IPS-20b (cell line): ENCODE measurements around the gene GRM1.

ENCODE experiments used
- H3K27ac ChIP-seq: one replicate; pipeline ENCODE4 v1.5.1; 2013; ENCODE audit warnings: low read length
- H3K27me3 ChIP-seq: 2 replicates; pipeline ENCODE4 v1.6.1; 2013; ENCODE audit warnings: mild to moderate bottlenecking, low read length, inconsistent platforms; ENCODE audit not compliant: insufficient read depth
- H3K36me3 ChIP-seq: 2 replicates; pipeline ENCODE4 v1.6.1; 2013; ENCODE audit warnings: low read depth, mild to moderate bottlenecking, inconsistent platforms, low read length, moderate library complexity; ENCODE audit not compliant: insufficient read depth
- H3K4me1 ChIP-seq: 2 replicates; pipeline ENCODE4 v1.6.1; 2013; ENCODE audit warnings: mild to moderate bottlenecking, control low read depth, inconsistent platforms, low read length, moderate library complexity; ENCODE audit not compliant: insufficient read depth
- H3K4me3 ChIP-seq: 2 replicates; pipeline ENCODE4 v1.5.1; 2013; ENCODE audit warnings: mild to moderate bottlenecking, low read length, inconsistent platforms
- H3K9ac ChIP-seq: 2 replicates; pipeline ENCODE4 v1.6.1; 2013; ENCODE audit warnings: low read depth, mild to moderate bottlenecking, inconsistent platforms, low read length, moderate library complexity
- H3K9me3 ChIP-seq: 2 replicates; pipeline ENCODE4 v1.6.1; 2013; ENCODE audit warnings: mild to moderate bottlenecking, low read depth, low read length, inconsistent platforms; ENCODE audit not compliant: insufficient read depth

Gene GRM1

GRCh38 chr6:146281651-146282362 lies 252.9 kb downstream of the GRM1 start:
- H3K27me3 ChIP-seq: no peaks in the 10 kb centered on the region
- H3K27ac ChIP-seq: no peak overlapping the region
- H3K9ac ChIP-seq: no peak overlapping the region
- no peak overlapping the region for H3K4me3 ChIP-seq
- H3K36me3 ChIP-seq: no peaks in the 10 kb centered on the region
- H3K4me1 ChIP-seq: peaks cover 8% of the 10 kb centered on the region
- H3K9me3 ChIP-seq: no peaks in the 10 kb centered on the region

- Histone ChIP-seq H3K9ac (no peak overlapping the region), H3K4me3 (no peak overlapping the region), H3K27ac (no peak overlapping the region), H3K36me3 (no peaks in the 10 kb centered on the region), H3K27me3 (no peaks in the 10 kb centered on the region), H3K4me1 (peaks cover 4% of the 10 kb centered on the region), H3K9me3 (no peaks in the 10 kb centered on the region)
Measured at GRCh38 chr6:146282837-146283236, 254.0 kb downstream of the GRM1 start.

GRCh38 chr6:146284311-146284710 lies 255.4 kb downstream of the GRM1 start:
- H3K9ac ChIP-seq: no peak overlapping the region
- H3K27me3 ChIP-seq: no peaks in the 10 kb centered on the region
- H3K27ac ChIP-seq: no peak overlapping the region
- H3K4me3 ChIP-seq: no peak overlapping the region
- no peaks in the 10 kb centered on the region for H3K36me3 ChIP-seq
- peaks cover 4% of the 10 kb centered on the region for H3K4me1 ChIP-seq
- H3K9me3 ChIP-seq: no peaks in the 10 kb centered on the region

GRCh38 chr6:146286961-146287360 lies 258.1 kb downstream of the GRM1 start:
- H3K9ac ChIP-seq: no peak overlapping the region

GRCh38 chr6:146287691-146288369 lies 259.0 kb downstream of the GRM1 start:
- no peaks in the 10 kb centered on the region for H3K36me3 ChIP-seq
- H3K4me3 ChIP-seq: no peak overlapping the region
- no peak overlapping the region for H3K27ac ChIP-seq
- no peak overlapping the region for H3K9ac ChIP-seq
- no peaks in the 10 kb centered on the region for H3K4me1 ChIP-seq
- no peaks in the 10 kb centered on the region for H3K9me3 ChIP-seq
- no peaks in the 10 kb centered on the region for H3K27me3 ChIP-seq

More at GRCh38 chr6:146286961-146287360, 258.1 kb downstream of the GRM1 start:
- no peaks in the 10 kb centered on the region for H3K9me3 ChIP-seq
- no peaks in the 10 kb centered on the region for H3K36me3 ChIP-seq
- H3K4me3 ChIP-seq: no peak overlapping the region
- no peak overlapping the region for H3K27ac ChIP-seq
- no peaks in the 10 kb centered on the region for H3K4me1 ChIP-seq
- H3K27me3 ChIP-seq: no peaks in the 10 kb centered on the region

GRCh38 chr6:146289816-146290588 lies 261.1 kb downstream of the GRM1 start:
- Histone ChIP-seq H3K4me1 (no peaks in the 10 kb centered on the region), H3K27me3 (no peaks in the 10 kb centered on the region), H3K36me3 (no peaks in the 10 kb centered on the region), H3K9ac (no peak overlapping the region), H3K9me3 (no peaks in the 10 kb centered on the region), H3K27ac (no peak overlapping the region), H3K4me3 (no peak overlapping the region)

- Histone ChIP-seq H3K36me3 (no peaks in the 10 kb centered on the region), H3K9ac (no peak overlapping the region), H3K4me1 (no peaks in the 10 kb centered on the region), H3K27ac (no peak overlapping the region), H3K27me3 (no peaks in the 10 kb centered on the region), H3K9me3 (no peaks in the 10 kb centered on the region), H3K4me3 (no peak overlapping the region)
Measured at GRCh38 chr6:146290589-146290901, 261.7 kb downstream of the GRM1 start.

- no peak overlapping the region for H3K4me3 ChIP-seq
- no peak overlapping the region for H3K27ac ChIP-seq
- H3K4me1 ChIP-seq: no peaks in the 10 kb centered on the region
- no peaks in the 10 kb centered on the region for H3K9me3 ChIP-seq
- H3K27me3 ChIP-seq: no peaks in the 10 kb centered on the region
- H3K36me3 ChIP-seq: no peaks in the 10 kb centered on the region
- no peak overlapping the region for H3K9ac ChIP-seq
Measured at GRCh38 chr6:146292506-146292905, 263.6 kb downstream of the GRM1 start.

- H3K27ac ChIP-seq: no peak overlapping the region
- H3K9ac ChIP-seq: no peak overlapping the region
- no peaks in the 10 kb centered on the region for H3K27me3 ChIP-seq
- no peaks in the 10 kb centered on the region for H3K9me3 ChIP-seq
- 0 out of 2 replicates have a peak, but pooled peaks cover 3% of the 10 kb centered on the region for H3K4me1 ChIP-seq
- H3K36me3 ChIP-seq: no peaks in the 10 kb centered on the region
- no peak overlapping the region for H3K4me3 ChIP-seq
Measured at GRCh38 chr6:146295695-146296094, 266.8 kb downstream of the GRM1 start.

- no peaks in the 10 kb centered on the region for H3K36me3 ChIP-seq
- H3K27me3 ChIP-seq: no peaks in the 10 kb centered on the region
- no peak overlapping the region for H3K9ac ChIP-seq
- H3K4me1 ChIP-seq: 0 out of 2 replicates have a peak, but pooled peaks cover 3% of the 10 kb centered on the region
- H3K9me3 ChIP-seq: no peaks in the 10 kb centered on the region
- H3K27ac ChIP-seq: no peak overlapping the region
- H3K4me3 ChIP-seq: no peak overlapping the region
Measured at GRCh38 chr6:146297815-146298214, 269.0 kb downstream of the GRM1 start.

GRCh38 chr6:146300521-146300920 lies 271.7 kb downstream of the GRM1 start:
- no peaks in the 10 kb centered on the region for H3K9me3 ChIP-seq
- H3K36me3 ChIP-seq: no peaks in the 10 kb centered on the region
- H3K4me3 ChIP-seq: no peak overlapping the region
- no peak overlapping the region for H3K27ac ChIP-seq
- H3K27me3 ChIP-seq: no peaks in the 10 kb centered on the region
- H3K4me1 ChIP-seq: 0 out of 2 replicates have a peak, but pooled peaks cover 3% of the 10 kb centered on the region
- no peak overlapping the region for H3K9ac ChIP-seq
